ENCODE data around the gene TEKTIP1. TPM values are rescaled to one million over a fixed set of nuclear protein-coding genes. Genes with fewer than 3 reads are reported as not detected.
A peak's percentile ranks its signal among the peaks of the same experiment; 100 is the strongest.

Gene TEKTIP1
- total and polyA plus RNA-seq, 9 of the 15 experiments (the other 6 are each of a cell fraction or from before 2014, with no cell fraction given), result 0.66 TPM; not detected in 8

- TF ChIP-seq ATF3 (IDR thresholded peaks at IDR 0.05) (peak; percentile 46; the same call in 1 of the 2 replicates), ATF3 (CRISPR knock-in tag; conservative IDR thresholded peaks at IDR 0.05) (no peak), ZFP36 (IDR thresholded peaks at IDR 0.05; ENCODE audit: low read depth, low read length, partially characterized antibody) (peak; percentile 78), MTA3 (IDR thresholded peaks at IDR 0.05; ENCODE audit: borderline replicate concordance) (no peak), RBM15 (IDR thresholded peaks at IDR 0.05; ENCODE audit: insufficient read depth, low read length) (no peak), PHTF2 (CRISPR knock-in tag; IDR thresholded peaks at IDR 0.05) (no peak), BRD4 (IDR thresholded peaks at IDR 0.05) (no peak), ARID1B (IDR thresholded peaks at IDR 0.05) (no peak), ARHGAP35 (IDR thresholded peaks at IDR 0.05; ENCODE audit: partially characterized antibody) (no peak), CBX1 (IDR thresholded peaks at IDR 0.05; ENCODE audit: low read depth) (no peak), SRSF9 (IDR thresholded peaks at IDR 0.05; ENCODE audit: borderline replicate concordance, low read depth, low read length) (no peak), ZNF140 (CRISPR knock-in tag; IDR thresholded peaks at IDR 0.05) (no peak), U2AF2 (optimal IDR thresholded peaks at IDR 0.05; ENCODE audit: low read depth, low read length) (no peak), ATF1 (CRISPR knock-in tag; IDR thresholded peaks at IDR 0.05) (no peak), ATF1 (tag; IDR thresholded peaks at IDR 0.05) (no peak), U2AF1 (optimal IDR thresholded peaks at IDR 0.05; ENCODE audit: low read depth, low read length) (no peak), CCAR2 (IDR thresholded peaks at IDR 0.05; ENCODE audit: low read depth, low read length) (no peak), TFE3 (CRISPR knock-in tag; IDR thresholded peaks at IDR 0.05) (no peak), IRF1 (CRISPR knock-in tag; IDR thresholded peaks at IDR 0.05; ENCODE audit: borderline replicate concordance) (no peak)
- TF ChIP-seq, protein P1, sequence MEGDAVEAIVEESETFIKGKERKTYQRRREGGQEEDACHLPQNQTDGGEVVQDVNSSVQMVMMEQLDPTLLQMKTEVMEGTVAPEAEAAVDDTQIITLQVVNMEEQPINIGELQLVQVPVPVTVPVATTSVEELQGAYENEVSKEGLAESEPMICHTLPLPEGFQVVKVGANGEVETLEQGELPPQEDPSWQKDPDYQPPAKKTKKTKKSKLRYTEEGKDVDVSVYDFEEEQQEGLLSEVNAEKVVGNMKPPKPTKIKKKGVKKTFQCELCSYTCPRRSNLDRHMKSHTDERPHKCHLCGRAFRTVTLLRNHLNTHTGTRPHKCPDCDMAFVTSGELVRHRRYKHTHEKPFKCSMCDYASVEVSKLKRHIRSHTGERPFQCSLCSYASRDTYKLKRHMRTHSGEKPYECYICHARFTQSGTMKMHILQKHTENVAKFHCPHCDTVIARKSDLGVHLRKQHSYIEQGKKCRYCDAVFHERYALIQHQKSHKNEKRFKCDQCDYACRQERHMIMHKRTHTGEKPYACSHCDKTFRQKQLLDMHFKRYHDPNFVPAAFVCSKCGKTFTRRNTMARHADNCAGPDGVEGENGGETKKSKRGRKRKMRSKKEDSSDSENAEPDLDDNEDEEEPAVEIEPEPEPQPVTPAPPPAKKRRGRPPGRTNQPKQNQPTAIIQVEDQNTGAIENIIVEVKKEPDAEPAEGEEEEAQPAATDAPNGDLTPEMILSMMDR (IDR thresholded peaks at IDR 0.05 in 2 of 3, conservative IDR thresholded peaks at IDR 0.05 in 1 of 3; ENCODE audit: insufficient read depth in 2 of 3, low read depth in 1 of 3, low read length in 3 of 3), result peak in 1 of 3 experiments; percentile 56; a peak in 3 of 6 replicates
- TF ChIP-seq, protein P2, sequence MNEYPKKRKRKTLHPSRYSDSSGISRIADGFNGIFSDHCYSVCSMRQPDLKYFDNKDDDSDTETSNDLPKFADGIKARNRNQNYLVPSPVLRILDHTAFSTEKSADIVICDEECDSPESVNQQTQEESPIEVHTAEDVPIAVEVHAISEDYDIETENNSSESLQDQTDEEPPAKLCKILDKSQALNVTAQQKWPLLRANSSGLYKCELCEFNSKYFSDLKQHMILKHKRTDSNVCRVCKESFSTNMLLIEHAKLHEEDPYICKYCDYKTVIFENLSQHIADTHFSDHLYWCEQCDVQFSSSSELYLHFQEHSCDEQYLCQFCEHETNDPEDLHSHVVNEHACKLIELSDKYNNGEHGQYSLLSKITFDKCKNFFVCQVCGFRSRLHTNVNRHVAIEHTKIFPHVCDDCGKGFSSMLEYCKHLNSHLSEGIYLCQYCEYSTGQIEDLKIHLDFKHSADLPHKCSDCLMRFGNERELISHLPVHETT (CRISPR knock-in tag; conservative IDR thresholded peaks at IDR 0.05 in 1 of 2, IDR thresholded peaks at IDR 0.05 in 1 of 2), result no peak
- TF ChIP-seq, protein P3, sequence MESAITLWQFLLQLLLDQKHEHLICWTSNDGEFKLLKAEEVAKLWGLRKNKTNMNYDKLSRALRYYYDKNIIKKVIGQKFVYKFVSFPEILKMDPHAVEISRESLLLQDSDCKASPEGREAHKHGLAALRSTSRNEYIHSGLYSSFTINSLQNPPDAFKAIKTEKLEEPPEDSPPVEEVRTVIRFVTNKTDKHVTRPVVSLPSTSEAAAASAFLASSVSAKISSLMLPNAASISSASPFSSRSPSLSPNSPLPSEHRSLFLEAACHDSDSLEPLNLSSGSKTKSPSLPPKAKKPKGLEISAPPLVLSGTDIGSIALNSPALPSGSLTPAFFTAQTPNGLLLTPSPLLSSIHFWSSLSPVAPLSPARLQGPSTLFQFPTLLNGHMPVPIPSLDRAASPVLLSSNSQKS (CRISPR knock-in tag; IDR thresholded peaks at IDR 0.05), result no peak
These were observed 18.0 kb downstream of the TEKTIP1 start (continued) for GRCh38 chr19:3556978-3557460.

Measured in K562 (cell line).